GM23338 (cell line): ENCODE results near the gene PAPOLG. TPM values are rescaled to one million over a fixed set of nuclear protein-coding genes. Genes with fewer than 3 reads are reported as not detected.

Experiments used
- ATAC-seq: fragments of 200-7000 bp; cut with Tn5 transposase; 3 replicates; pipeline ENCODE4 v1.9.1; 2020
- DNase-seq: peaks from one replicate; pipeline ENCODE4 v3.0.0-alpha.2; 2015; ENCODE audit warnings: low spot score
- H2AFZ ChIP-seq: fragments of 200-600 bp; sonication (generic); 2 replicates; pipeline ENCODE4 v1.8.0; 2016; ENCODE audit warnings: antibody characterized with exemption, mild to moderate bottlenecking, moderate library complexity
- H3F3A ChIP-seq: fragments of 200-600 bp; sonication (generic); replicated peaks from 2 replicates; pipeline ENCODE4 v1.8.0; 2017; ENCODE audit warnings: antibody characterized with exemption, mixed run types, low read depth
- H3K27ac ChIP-seq: fragments of 200-600 bp; sonication (generic); 2 replicates; pipeline ENCODE4 v1.6.1; 2016; ENCODE audit warnings: low read depth
- H3K27me3 ChIP-seq: fragments of 200-600 bp; sonication (generic); 2 replicates; pipeline ENCODE4 v1.8.0; 2016; ENCODE audit warnings: mild to moderate bottlenecking, mixed run types, moderate library complexity; ENCODE audit not compliant: insufficient read depth
- H3K36me3 ChIP-seq: fragments of 200-600 bp; sonication (generic); 2 replicates; pipeline ENCODE4 v1.8.0; 2016; ENCODE audit warnings: mild to moderate bottlenecking; ENCODE audit not compliant: insufficient read depth
- H3K4me1 ChIP-seq: fragments of 200-600 bp; sonication (generic); 2 replicates; pipeline ENCODE4 v1.8.0; 2016; ENCODE audit warnings: mild to moderate bottlenecking, moderate library complexity; ENCODE audit not compliant: insufficient read depth
- H3K4me2 ChIP-seq: fragments of 200-600 bp; sonication (generic); 2 replicates; pipeline ENCODE4 v1.7.1; 2017; ENCODE audit warnings: mixed run types
- H3K4me3 ChIP-seq: fragments of 200-600 bp; sonication (generic); 2 replicates; pipeline ENCODE4 v1.6.1; 2016; ENCODE audit warnings: mixed run types
- H3K79me2 ChIP-seq: fragments of 200-600 bp; sonication (generic); replicated peaks from 2 replicates; pipeline ENCODE4 v1.8.0; 2017; ENCODE audit warnings: mild to moderate bottlenecking; ENCODE audit not compliant: insufficient read depth
- H3K9me2 ChIP-seq: fragments of 200-600 bp; sonication (generic); 2 replicates; pipeline ENCODE4 v1.8.0; 2017; ENCODE audit not compliant: insufficient read depth
- H4K20me1 ChIP-seq: fragments of 200-600 bp; sonication (generic); replicated peaks from 2 replicates; pipeline ENCODE4 v1.8.0; 2017; ENCODE audit warnings: mild to moderate bottlenecking; ENCODE audit not compliant: insufficient read depth
- H3K27ac Mint-ChIP-seq: 2 replicates; pipeline ENCODE4 v1.8.0; 2020; ENCODE audit warnings: inconsistent platforms, mild to moderate bottlenecking, moderate library complexity, mixed read lengths
- H3K27me3 Mint-ChIP-seq: 3 replicates; pipeline ENCODE4 v1.8.0; 2022; ENCODE audit warnings: low read depth, mild to moderate bottlenecking, moderate library complexity, mixed read lengths, inconsistent platforms; ENCODE audit not compliant: insufficient read depth, poor library complexity
- H3K36me3 Mint-ChIP-seq: 3 replicates; pipeline ENCODE4 v1.8.0; 2021; ENCODE audit warnings: low read depth, mild to moderate bottlenecking, inconsistent platforms, moderate library complexity, mixed read lengths
- H3K4me1 Mint-ChIP-seq: 3 replicates; pipeline ENCODE4 v1.8.0; 2020; ENCODE audit warnings: mild to moderate bottlenecking, inconsistent platforms, mixed read lengths
- H3K4me3 Mint-ChIP-seq: 3 replicates; pipeline ENCODE4 v1.8.0; 2021; ENCODE audit warnings: moderate library complexity, mild to moderate bottlenecking, inconsistent platforms, mixed read lengths
- H3K9me3 Mint-ChIP-seq: 3 replicates; pipeline ENCODE4 v1.8.0; 2020; ENCODE audit warnings: moderate library complexity, mild to moderate bottlenecking, inconsistent platforms, mixed read lengths
- CREB1 ChIP-seq: fragments of 250-450 bp; sonication (Bioruptor Pico); IDR thresholded peaks from 2 replicates; pipeline ENCODE4 v1.5.0; 2020; ENCODE audit warnings: low read depth, mild to moderate bottlenecking, moderate library complexity
- ETS1 ChIP-seq: IDR thresholded peaks from 2 replicates; pipeline ENCODE4 v1.6.1; 2016; ENCODE audit warnings: antibody characterized with exemption
- EZH2 ChIP-seq: fragments of 200-600 bp; sonication (generic); IDR thresholded peaks from one replicate; pipeline ENCODE4 v1.8.0; 2017; ENCODE audit warnings: antibody characterized with exemption, mild to moderate bottlenecking, low read depth; ENCODE audit not compliant: unreplicated experiment
- EZH2phosphoT487 ChIP-seq: fragments of 200-600 bp; sonication (generic); IDR thresholded peaks from one replicate; pipeline ENCODE4 v1.8.1; 2018; ENCODE audit warnings: antibody characterized with exemption; ENCODE audit not compliant: unreplicated experiment
- ZNF331 ChIP-seq: fragments of 250-450 bp; sonication (Bioruptor Pico); IDR thresholded peaks from 2 replicates; pipeline ENCODE4 v1.5.0; 2020; ENCODE audit warnings: low read depth, mild to moderate bottlenecking, moderate library complexity
- polyA plus RNA-seq: library from polyadenylated mRNA; unstranded; fragments of >200 nt; fragmentation: Nextera tagmentation; extraction: Ambion mirVana; gene quantifications from 2 replicates; pipeline ENCODE4 v1.2.1, GENCODE V29; 2016
- total RNA-seq: library from RNA; depleted of rRNA; stranded (reverse); fragments of >200 nt; shearing (Covaris generic); gene quantifications from 2 replicates; pipeline ENCODE4 v1.2.3, GENCODE V29; 2014
- TF ChIP-seq, protein P1 (sequence below): IDR thresholded peaks from one replicate; pipeline ENCODE4 v1.6.1; 2018; ENCODE audit warnings: antibody characterized with exemption; ENCODE audit not compliant: unreplicated experiment
- TF ChIP-seq, protein P2 (sequence below), 2 experiments: fragments of 200-600 bp in 1 of 2; sonication (generic) in 1 of 2; conservative IDR thresholded peaks; 2 replicates each; pipeline versions ENCODE4 v1.5.1 to v1.6.1; 2016 to 2017; ENCODE audit warnings: antibody characterized with exemption in 2 of 2, low read depth in 2 of 2, mild to moderate bottlenecking in 2 of 2, moderate library complexity in 1 of 2

Gene PAPOLG
- total and polyA plus RNA-seq, 2 experiments from 2014 or later, result 13.8 to 31.2 TPM

GRCh38 chr2:60775048-60775639 is 19.1 kb downstream of the PAPOLG start (continued):
- TF ChIP-seq, protein P1, sequence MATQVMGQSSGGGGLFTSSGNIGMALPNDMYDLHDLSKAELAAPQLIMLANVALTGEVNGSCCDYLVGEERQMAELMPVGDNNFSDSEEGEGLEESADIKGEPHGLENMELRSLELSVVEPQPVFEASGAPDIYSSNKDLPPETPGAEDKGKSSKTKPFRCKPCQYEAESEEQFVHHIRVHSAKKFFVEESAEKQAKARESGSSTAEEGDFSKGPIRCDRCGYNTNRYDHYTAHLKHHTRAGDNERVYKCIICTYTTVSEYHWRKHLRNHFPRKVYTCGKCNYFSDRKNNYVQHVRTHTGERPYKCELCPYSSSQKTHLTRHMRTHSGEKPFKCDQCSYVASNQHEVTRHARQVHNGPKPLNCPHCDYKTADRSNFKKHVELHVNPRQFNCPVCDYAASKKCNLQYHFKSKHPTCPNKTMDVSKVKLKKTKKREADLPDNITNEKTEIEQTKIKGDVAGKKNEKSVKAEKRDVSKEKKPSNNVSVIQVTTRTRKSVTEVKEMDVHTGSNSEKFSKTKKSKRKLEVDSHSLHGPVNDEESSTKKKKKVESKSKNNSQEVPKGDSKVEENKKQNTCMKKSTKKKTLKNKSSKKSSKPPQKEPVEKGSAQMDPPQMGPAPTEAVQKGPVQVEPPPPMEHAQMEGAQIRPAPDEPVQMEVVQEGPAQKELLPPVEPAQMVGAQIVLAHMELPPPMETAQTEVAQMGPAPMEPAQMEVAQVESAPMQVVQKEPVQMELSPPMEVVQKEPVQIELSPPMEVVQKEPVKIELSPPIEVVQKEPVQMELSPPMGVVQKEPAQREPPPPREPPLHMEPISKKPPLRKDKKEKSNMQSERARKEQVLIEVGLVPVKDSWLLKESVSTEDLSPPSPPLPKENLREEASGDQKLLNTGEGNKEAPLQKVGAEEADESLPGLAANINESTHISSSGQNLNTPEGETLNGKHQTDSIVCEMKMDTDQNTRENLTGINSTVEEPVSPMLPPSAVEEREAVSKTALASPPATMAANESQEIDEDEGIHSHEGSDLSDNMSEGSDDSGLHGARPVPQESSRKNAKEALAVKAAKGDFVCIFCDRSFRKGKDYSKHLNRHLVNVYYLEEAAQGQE, result no peak
- TF ChIP-seq, protein P2, sequence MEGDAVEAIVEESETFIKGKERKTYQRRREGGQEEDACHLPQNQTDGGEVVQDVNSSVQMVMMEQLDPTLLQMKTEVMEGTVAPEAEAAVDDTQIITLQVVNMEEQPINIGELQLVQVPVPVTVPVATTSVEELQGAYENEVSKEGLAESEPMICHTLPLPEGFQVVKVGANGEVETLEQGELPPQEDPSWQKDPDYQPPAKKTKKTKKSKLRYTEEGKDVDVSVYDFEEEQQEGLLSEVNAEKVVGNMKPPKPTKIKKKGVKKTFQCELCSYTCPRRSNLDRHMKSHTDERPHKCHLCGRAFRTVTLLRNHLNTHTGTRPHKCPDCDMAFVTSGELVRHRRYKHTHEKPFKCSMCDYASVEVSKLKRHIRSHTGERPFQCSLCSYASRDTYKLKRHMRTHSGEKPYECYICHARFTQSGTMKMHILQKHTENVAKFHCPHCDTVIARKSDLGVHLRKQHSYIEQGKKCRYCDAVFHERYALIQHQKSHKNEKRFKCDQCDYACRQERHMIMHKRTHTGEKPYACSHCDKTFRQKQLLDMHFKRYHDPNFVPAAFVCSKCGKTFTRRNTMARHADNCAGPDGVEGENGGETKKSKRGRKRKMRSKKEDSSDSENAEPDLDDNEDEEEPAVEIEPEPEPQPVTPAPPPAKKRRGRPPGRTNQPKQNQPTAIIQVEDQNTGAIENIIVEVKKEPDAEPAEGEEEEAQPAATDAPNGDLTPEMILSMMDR (conservative IDR thresholded peaks at IDR 0.05; ENCODE audit: low read depth in 2 of 2), result no peak

- Mint-ChIP-seq H3K4me3 (no peak overlapping the region), H3K27ac (no peak overlapping the region), H3K9me3 (no peaks in the 10 kb centered on the region), H3K4me1 (no peaks in the 10 kb centered on the region), H3K27me3 (no peaks in the 10 kb centered on the region), H3K36me3 (peaks cover 63% of the 10 kb centered on the region)
- Histone ChIP-seq H3K9me2 (no peaks in the 10 kb centered on the region), H3K36me3 (peaks cover 70% of the 10 kb centered on the region), H3K4me3 (no peak overlapping the region), H3K79me2 (no peaks in the 10 kb centered on the region), H3K27ac (no peak overlapping the region), H3K4me1 (no peaks in the 10 kb centered on the region), H3F3A (no peaks in the 10 kb centered on the region), H4K20me1 (peaks cover 3% of the 10 kb centered on the region; the same call in 1 of the 2 replicates), H2AFZ (no peak overlapping the region), H3K4me2 (no peak overlapping the region), H3K27me3 (no peaks in the 10 kb centered on the region)
- DNase-seq (no peak), ATAC-seq (no peak)
- TF ChIP-seq, protein P1, result no peak
- TF ChIP-seq CREB1 (no peak), EZH2phosphoT487 (no peak), ETS1 (no peak), ZNF331 (CRISPR knock-in tag) (no peak), EZH2 (no peak)
These were observed 22.3 kb downstream of the PAPOLG start for GRCh38 chr2:60778352-60778751.
